Naive thymus-derived CD8-positive, alpha-beta T cell (primary cell): ENCODE results near the gene FXYD5. TPM values are rescaled to one million over a fixed set of nuclear protein-coding genes. Genes with fewer than 3 reads are reported as not detected.

Experiments used
- ATAC-seq, 2 donors: fragments of 150-1000 bp; cut with Tn5 transposase in 1 of 2; sonication (Bioruptor Pico), chemical (Tn5 transposase) in 1 of 2; 1 replicate in 1 of 2; 2 replicates in 1 of 2; pipeline ENCODE4 v1.10.0; 2021; ENCODE audit warnings: mild to moderate bottlenecking in 2 of 2, moderate library complexity in 2 of 2
- POLR2A ChIA-PET: fragments of 350-600 bp; sonication (Branson Sonifier 250); formaldehyde crosslinking; loops from one replicate; lab custom pipeline; 2021; ENCODE audit warnings: antibody characterized with exemption; lab: Charles Lee
- DNase-seq, 10 donors: peaks; one replicate each; pipeline versions ENCODE4 v3.0.0 to v3.0.0-alpha.2; 2020 to 2022
- H3K27ac Mint-ChIP-seq, 10 donors: one replicate each; pipeline ENCODE4 v1.8.0; 2020 to 2022; ENCODE audit warnings: mild to moderate bottlenecking in 10 of 10, mixed read lengths in 10 of 10, moderate library complexity in 4 of 10, inconsistent platforms in 1 of 10
- H3K27me3 Mint-ChIP-seq, 5 donors: one replicate each; pipeline ENCODE4 v1.8.0; 2021 to 2022; ENCODE audit warnings: mixed read lengths in 5 of 5
- H3K36me3 Mint-ChIP-seq, 3 donors: one replicate each; pipeline ENCODE4 v1.8.0; 2020 to 2022; ENCODE audit warnings: mixed read lengths in 3 of 3, mild to moderate bottlenecking in 2 of 3, inconsistent platforms in 1 of 3
- H3K4me1 Mint-ChIP-seq, 4 donors: one replicate each; pipeline ENCODE4 v1.8.0; 2021 to 2022; ENCODE audit warnings: mixed read lengths in 4 of 4
- H3K4me3 Mint-ChIP-seq, 10 donors: one replicate each; pipeline ENCODE4 v1.8.0; 2020 to 2022; ENCODE audit warnings: mild to moderate bottlenecking in 10 of 10, mixed read lengths in 10 of 10, moderate library complexity in 6 of 10, inconsistent platforms in 1 of 10
- H3K9me3 Mint-ChIP-seq, 9 donors: one replicate each; pipeline ENCODE4 v1.8.0; 2020 to 2022; ENCODE audit warnings: mixed read lengths in 9 of 9, mild to moderate bottlenecking in 3 of 9, inconsistent platforms in 1 of 9, moderate library complexity in 1 of 9
- polyA plus RNA-seq, 3 donors: library from polyadenylated mRNA; unstranded; fragments of 300-500 nt; fragmentation: Illumina TruSeq; gene quantifications; one replicate each; pipeline ENCODE4 v1.2.3, GENCODE V29; 2021
- total RNA-seq, 8 experiments: library from RNA in 2 of 8; stranded (reverse) in 2 of 8; gene quantifications; one replicate each; pipeline ENCODE4 v1.2.3 and lab custom pipeline; 2021 to 2026

Gene FXYD5
- total and polyA plus RNA-seq, 5 experiments from 2014 or later: 281 to 544 (median 351) TPM

DNA sequence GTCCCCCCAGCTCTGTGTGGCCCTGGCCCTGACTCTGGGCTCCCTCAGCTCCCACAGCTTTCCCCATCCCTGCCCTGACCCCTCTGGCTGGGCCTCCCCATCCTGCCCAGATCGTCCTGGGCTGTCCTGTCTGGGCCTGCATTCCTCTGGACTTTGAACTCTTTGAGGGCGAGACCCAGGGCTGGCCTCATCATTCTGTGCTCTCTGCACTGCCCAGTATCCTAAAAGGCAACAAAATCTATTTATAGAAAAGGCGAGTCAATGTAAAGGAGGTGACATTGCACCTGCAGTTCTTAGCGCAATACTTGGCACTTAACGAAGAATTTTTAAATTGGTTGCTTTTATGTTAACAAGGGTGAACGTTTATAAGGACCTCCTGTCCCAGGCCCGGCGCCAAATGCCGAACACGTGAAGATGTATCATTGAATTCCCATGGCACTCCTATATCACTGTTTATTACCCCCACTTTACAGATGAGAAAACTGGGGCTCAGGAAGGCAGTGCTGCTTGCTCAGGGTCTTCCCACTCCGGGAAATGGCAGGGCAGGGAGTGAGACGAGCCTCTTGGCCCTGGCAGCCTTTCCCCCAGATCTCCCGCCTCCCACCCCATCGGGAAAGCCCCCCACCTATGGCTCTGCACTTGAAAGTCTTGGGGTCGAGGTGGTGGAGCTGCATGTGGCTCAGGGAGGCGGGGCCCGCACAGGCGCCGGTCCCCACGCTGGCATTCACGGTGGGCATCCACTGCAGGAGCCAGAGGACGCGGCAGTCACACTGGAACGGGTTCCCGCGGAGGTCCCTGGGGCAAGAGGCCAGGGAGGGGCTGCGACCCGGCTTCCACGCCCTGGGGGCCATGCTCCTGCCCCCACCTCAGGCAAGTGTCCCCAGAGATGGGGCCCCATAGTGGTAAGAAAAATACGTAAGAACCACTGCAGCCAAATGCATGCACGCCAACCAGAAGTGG is 23.5 kb upstream of the FXYD5 start:
- Mint-ChIP-seq H3K27ac (peak overlapping the region in 2 of 10 donors; percentile 24 to 69), H3K4me3 (no peak overlapping the region), H3K4me1 (peaks cover 0 to 8% (median 6%) of the 10 kb centered on the region in 4 donors), H3K27me3 (no peaks in the 10 kb centered on the region), H3K36me3 (no peaks in the 10 kb centered on the region), H3K9me3 (peaks cover 0 to 15% (median 0%) of the 10 kb centered on the region in 9 donors)
- ATAC-seq (no peak), DNase-seq (no peak)
- POLR2A ChIA-PET: no interaction called here

GRCh38 chr19:35132254-35132653 is 22.3 kb upstream of the FXYD5 start:
- Mint-ChIP-seq H3K9me3 (peaks cover 0 to 15% (median 0%) of the 10 kb centered on the region in 9 donors), H3K4me3 (no peak overlapping the region), H3K36me3 (no peaks in the 10 kb centered on the region), H3K4me1 (peaks cover 0 to 10% (median 9%) of the 10 kb centered on the region in 4 donors), H3K27ac (no peak overlapping the region), H3K27me3 (no peaks in the 10 kb centered on the region)
- POLR2A ChIA-PET: no interaction called here
- DNase-seq (no peak), ATAC-seq (no peak)

GRCh38 chr19:35133826-35134225 is 20.7 kb upstream of the FXYD5 start:
- ATAC-seq: no peak
- Mint-ChIP-seq H3K27me3 (no peaks in the 10 kb centered on the region), H3K27ac (peak overlapping the region in 1 of 10 donors; percentile 38), H3K36me3 (no peaks in the 10 kb centered on the region), H3K4me3 (no peak overlapping the region), H3K9me3 (peaks cover 0 to 15% (median 0%) of the 10 kb centered on the region in 9 donors), H3K4me1 (peaks cover 0 to 12% (median 9%) of the 10 kb centered on the region in 4 donors)
- no peak for DNase-seq
- POLR2A ChIA-PET: no interaction called here

DNA sequence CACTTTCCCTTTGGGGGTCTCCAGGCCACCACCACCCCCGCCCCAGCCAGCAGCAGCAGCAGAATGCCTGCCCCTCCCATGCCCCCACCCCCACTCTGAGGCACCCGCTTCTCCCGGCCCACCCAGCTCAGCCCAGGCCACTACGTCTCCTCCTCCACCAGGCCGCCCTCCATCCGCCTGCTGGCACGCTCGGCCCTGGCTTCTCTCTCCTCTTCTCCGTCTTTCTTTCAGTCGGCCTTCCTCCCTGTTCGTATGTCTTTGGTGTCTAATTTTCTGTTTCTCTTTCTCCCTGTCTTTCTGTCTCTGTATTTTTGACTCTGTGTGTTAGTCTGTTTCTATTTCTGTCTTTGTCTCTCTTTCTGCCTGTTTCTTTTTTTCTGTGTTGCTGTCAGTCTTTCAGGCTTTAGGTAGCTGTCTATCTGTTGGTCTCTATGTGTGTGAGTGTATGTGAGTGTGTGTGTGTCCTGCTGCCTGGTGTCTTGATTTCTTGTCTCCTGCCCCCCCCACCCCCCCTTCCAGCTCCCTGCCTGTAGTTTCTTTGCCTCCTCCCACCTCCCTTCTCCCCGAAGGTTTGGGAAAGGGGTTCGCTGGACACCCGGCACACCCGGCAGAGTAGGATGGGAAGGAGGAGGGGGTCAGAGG is 19.8 kb upstream of the FXYD5 start, which contains the start of gene LGI4:
TSS of gene LGI4 (minus strand) at position 459 of the 642 bp plus-strand sequence. CDS start at position 80, 379 bp downstream.
- peak within 1 kb of the TSS in 3 of 10 donors; percentile 12 to 35 (median 25) for H3K27ac Mint-ChIP-seq
- POLR2A ChIA-PET: interaction anchor here (0.6 to 1.7 kb wide), 3 partner anchors 8 to 164 kb away, joined by 3 to 5 read pairs (median 4); no protein-coding TSS in a partner anchor
- peaks cover 0 to 15% (median 0%) of the 10 kb centered on the region in 9 donors for H3K9me3 Mint-ChIP-seq
- H3K27me3 Mint-ChIP-seq: no peaks in the 10 kb centered on the region
- no peak within 1 kb of the TSS for H3K4me3 Mint-ChIP-seq
- DNase-seq: no peak
- peaks cover 0 to 14% (median 9%) of the 10 kb centered on the region in 4 donors for H3K4me1 Mint-ChIP-seq
- no peak for ATAC-seq
- H3K36me3 Mint-ChIP-seq: no peaks in the 10 kb centered on the region

DNA sequence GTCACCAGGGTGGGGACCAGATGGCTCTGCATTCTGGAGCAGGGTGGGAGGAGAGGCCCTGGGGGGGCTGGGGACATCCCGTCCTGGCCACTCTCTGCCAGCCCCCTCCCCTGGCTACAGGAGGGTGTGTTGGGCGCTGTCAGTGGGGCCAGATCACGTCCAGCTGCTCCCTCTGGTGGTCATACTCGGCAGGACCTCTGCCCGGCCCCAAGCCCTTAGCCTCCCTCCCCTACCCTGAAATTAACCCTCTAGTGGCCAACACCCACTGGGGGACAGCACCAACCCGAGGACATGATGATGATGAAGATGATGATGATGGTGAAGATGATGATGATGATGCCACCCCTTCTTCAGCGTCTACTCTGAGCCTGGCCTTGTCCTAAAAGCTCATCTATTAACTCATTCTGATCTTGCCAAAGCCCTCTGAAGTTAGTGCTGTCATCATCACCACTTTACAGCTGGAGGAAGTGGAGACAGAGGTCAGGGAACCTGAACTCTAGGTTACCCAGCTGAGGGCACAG is 19.1 kb upstream of the FXYD5 start:
- peaks cover 0 to 15% (median 0%) of the 10 kb centered on the region in 9 donors for H3K9me3 Mint-ChIP-seq
- POLR2A ChIA-PET: interaction anchor here (1.2 to 1.7 kb wide), 3 partner anchors 9 to 76 kb away, joined by 4 to 5 read pairs (median 5); no protein-coding TSS in a partner anchor
- peak; percentile 88 to 90 for ATAC-seq

GRCh38 chr19:35136231-35136630 is 18.3 kb upstream of the FXYD5 start:
- no peak for DNase-seq
- Mint-ChIP-seq H3K27me3 (peaks cover 0 to 2% (median 0%) of the 10 kb centered on the region in 5 donors), H3K4me1 (peaks cover 10 to 20% (median 15%) of the 10 kb centered on the region in 4 donors), H3K9me3 (peaks cover 0 to 15% (median 0%) of the 10 kb centered on the region in 9 donors), H3K36me3 (no peaks in the 10 kb centered on the region), H3K4me3 (no peak overlapping the region), H3K27ac (no peak overlapping the region)
- POLR2A ChIA-PET: interaction anchor here (0.5 to 1.7 kb wide), 4 partner anchors 9 to 75 kb away, joined by 3 to 5 read pairs (median 4); no protein-coding TSS in a partner anchor
- ATAC-seq: no peak

More for the DNA sequence above, 19.1 kb upstream of the FXYD5 start:
- Mint-ChIP-seq H3K27me3 (no peaks in the 10 kb centered on the region), H3K36me3 (no peaks in the 10 kb centered on the region), H3K4me1 (peaks cover 2 to 14% (median 9%) of the 10 kb centered on the region in 4 donors), H3K27ac (peak overlapping the region in 1 of 10 donors; percentile 25), H3K4me3 (no peak overlapping the region)
- DNase-seq: peak in 9 of 10 donors; percentile 46 to 75 (median 51)

DNA sequence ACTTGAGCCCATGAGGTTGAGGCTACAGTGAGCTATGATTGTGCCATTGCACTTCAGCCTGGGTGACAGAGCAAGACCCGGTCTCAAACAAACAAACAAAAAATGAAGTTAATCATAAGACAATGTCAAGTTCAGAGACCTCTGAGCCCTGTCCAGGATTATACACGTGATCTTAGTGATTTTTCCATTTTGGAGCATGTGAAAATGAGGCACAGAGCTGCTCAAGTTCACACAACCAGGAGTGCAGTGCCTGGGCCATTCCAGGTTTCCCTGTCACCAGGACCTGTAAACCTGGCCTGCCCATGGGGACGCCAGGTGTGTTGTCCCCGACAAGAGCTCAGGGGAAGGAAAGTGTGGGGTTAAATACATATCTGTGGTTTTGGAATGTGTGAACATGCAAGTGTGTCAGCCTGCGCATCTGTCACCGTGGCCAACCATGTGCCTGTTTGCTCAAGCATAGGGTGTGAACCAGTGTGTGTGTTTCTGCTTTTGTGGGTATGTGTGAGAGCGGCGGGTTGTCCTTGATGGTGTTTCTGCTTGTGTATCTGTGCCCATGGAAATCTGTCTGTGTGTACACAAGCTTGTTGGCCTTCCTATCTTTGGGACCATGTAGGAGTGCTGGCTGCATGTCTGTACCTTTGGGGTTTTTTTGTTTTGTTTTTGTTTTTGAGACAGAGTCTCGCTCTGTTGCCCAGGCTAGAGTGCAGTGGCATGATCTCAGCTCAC is 17.4 kb upstream of the FXYD5 start:
- no peak overlapping the region for H3K27ac Mint-ChIP-seq
- peaks cover 0 to 2% (median 0%) of the 10 kb centered on the region in 5 donors for H3K27me3 Mint-ChIP-seq
- H3K4me1 Mint-ChIP-seq: peaks cover 19 to 29% (median 21%) of the 10 kb centered on the region in 4 donors
- H3K9me3 Mint-ChIP-seq: peaks cover 0 to 14% (median 0%) of the 10 kb centered on the region in 9 donors
- POLR2A ChIA-PET: no interaction called here
- DNase-seq: no peak
- H3K4me3 Mint-ChIP-seq: peak overlapping the region in 1 of 10 donors; percentile 4
- no peaks in the 10 kb centered on the region for H3K36me3 Mint-ChIP-seq
- ATAC-seq: no peak

GRCh38 chr19:35138305-35138892 is 16.1 kb upstream of the FXYD5 start, which contains the start of gene FXYD1:
FXYD1 (plus strand) TSS chr19:35138824; CDS start chr19:35140080, 1,256 bp downstream.
- ATAC-seq (no peak), DNase-seq (no peak)
- H3K36me3 Mint-ChIP-seq: no peaks in the 10 kb centered on the region
- H3K27me3 Mint-ChIP-seq: peaks cover 0 to 2% (median 0%) of the 10 kb centered on the region in 5 donors
- H3K4me3 Mint-ChIP-seq: peak within 1 kb of the TSS in 1 of 10 donors; percentile 18
- POLR2A ChIA-PET: no interaction called here
- peaks cover 17 to 31% (median 28%) of the 10 kb centered on the region in 4 donors for H3K4me1 Mint-ChIP-seq
- peak within 1 kb of the TSS in 1 of 10 donors; percentile 18 for H3K27ac Mint-ChIP-seq
- peaks cover 0 to 2% (median 0%) of the 10 kb centered on the region in 9 donors for H3K9me3 Mint-ChIP-seq

DNA sequence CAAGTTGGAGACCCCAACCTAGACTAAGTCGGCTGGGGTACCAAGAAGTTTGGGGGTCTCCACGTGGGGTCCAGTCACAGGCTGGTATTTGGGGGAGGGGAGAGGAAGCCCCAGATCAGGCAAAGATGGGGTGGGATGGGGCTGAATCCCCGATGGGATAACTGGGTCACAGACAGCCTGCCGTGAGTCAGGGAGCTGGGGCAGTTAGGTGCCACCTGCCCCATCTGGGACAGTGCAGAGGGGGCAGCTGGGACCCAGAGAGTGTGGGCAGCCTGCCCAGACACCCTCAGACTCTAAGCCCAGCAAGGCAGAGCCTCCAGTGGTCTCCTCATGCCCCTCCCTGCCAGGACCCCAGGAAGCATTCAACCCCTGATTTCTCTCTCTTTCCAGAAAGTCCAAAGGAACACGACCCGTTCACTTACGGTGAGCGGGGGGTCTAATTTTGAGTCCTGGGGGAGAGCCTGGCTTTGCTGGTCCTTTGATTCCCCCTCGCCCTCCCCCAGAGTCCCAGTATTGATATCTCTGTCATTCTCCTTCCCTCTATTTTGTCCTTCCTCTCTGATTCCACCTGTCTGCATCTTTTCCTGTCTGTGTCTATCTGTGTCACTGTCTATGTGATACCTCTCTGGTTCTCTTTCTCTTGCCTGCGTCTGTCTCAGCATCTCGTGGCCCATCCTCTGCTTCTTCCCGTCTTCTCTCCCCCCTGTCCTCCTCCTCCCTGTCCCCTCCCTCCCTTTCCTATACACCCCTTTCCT is 14.2 kb upstream of the FXYD5 start:
- Mint-ChIP-seq H3K4me1 (peaks cover 27 to 49% (median 46%) of the 10 kb centered on the region in 4 donors), H3K4me3 (peak overlapping the region in 7 of 10 donors; percentile 59 to 78 (median 72)), H3K27me3 (peaks cover 0 to 2% (median 0%) of the 10 kb centered on the region in 5 donors), H3K9me3 (no peaks in the 10 kb centered on the region), H3K36me3 (no peaks in the 10 kb centered on the region), H3K27ac (peak overlapping the region in 6 of 10 donors; percentile 33 to 83 (median 59))
- ATAC-seq (no peak), DNase-seq (no peak)
- POLR2A ChIA-PET: interaction anchor here (0.9 to 5.8 kb wide), 8 partner anchors 13 to 128 kb away, joined by 3 to 40 read pairs (median 5); partner anchors contain the start of genes FXYD5 and USF2

DNA sequence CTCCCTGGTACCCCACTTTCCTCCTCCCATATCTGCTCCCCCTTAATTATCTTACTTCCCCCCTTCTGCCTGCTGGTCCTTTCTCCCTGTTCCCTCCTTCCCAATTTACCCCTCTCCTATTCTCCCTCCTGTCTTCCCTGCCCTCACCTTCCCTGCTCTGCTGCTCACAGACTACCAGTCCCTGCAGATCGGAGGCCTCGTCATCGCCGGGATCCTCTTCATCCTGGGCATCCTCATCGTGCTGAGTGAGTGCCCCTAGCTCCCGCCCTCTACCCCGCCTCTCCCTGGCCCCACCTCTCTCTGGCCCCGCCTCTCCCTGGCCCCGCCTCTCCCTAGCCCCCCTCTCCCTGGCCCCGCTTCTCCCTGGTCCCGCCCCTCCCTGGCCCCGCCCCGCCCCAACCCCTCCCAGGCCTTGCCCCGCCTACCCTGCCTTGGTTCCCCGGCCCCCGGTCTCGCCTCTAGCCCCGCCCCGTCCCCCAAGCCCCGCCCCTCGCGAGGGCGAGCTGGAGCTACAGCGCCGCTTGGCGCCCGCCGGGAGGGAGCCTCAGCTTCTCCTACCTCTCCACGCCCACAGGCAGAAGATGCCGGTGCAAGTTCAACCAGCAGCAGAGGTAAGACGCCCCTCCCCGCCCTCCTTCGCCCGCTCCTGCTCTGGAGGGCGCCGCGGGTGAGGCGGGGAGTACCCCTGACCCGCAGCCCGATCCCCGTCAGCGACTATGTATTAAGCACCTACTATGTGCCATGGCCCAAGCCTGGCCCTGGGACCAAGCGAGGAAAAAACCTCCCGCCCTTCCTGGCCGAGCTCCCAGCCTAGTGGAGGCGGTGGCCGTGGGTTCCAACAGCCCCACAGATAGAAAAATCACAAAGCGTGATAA is 13.3 kb upstream of the FXYD5 start:
- Mint-ChIP-seq H3K27ac (peak overlapping the region; percentile 33 to 94 (median 84)), H3K4me1 (peaks cover 23 to 49% (median 44%) of the 10 kb centered on the region in 4 donors), H3K27me3 (peaks cover 0 to 2% (median 0%) of the 10 kb centered on the region in 5 donors), H3K9me3 (no peaks in the 10 kb centered on the region), H3K36me3 (no peaks in the 10 kb centered on the region), H3K4me3 (peak overlapping the region; percentile 75 to 93 (median 87))
- ATAC-seq: peak; percentile 77 to 84
- POLR2A ChIA-PET: interaction anchor here (0.6 to 5.8 kb wide), 26 partner anchors 12 to 127 kb away, joined by 3 to 40 read pairs (median 4); partner anchors contain the start of genes FXYD5 and USF2
- DNase-seq: peak; percentile 80 to 98 (median 93)
